ENCODE results near the gene PPP1R13B.

DNA sequence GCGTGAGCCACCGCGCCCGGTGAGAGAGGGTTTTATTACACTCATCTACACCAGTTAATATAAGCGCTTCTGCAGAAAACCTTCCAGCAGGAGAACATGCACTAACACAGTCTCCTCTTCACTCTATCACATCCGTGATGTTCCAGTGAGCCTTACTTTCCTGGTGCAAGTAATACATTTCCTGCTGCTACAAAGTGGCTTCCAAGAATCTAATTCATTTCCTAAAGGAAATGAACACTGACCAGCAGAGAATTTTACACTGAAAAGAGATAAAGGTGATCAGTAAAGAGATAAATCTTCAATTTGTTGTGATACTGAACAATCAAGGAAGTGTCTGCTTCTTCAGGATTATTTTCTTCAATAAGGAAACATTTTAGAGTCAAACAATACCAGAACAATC is 92.3 kb downstream of the PPP1R13B start:
- TF ChIP-seq, protein P1, sequence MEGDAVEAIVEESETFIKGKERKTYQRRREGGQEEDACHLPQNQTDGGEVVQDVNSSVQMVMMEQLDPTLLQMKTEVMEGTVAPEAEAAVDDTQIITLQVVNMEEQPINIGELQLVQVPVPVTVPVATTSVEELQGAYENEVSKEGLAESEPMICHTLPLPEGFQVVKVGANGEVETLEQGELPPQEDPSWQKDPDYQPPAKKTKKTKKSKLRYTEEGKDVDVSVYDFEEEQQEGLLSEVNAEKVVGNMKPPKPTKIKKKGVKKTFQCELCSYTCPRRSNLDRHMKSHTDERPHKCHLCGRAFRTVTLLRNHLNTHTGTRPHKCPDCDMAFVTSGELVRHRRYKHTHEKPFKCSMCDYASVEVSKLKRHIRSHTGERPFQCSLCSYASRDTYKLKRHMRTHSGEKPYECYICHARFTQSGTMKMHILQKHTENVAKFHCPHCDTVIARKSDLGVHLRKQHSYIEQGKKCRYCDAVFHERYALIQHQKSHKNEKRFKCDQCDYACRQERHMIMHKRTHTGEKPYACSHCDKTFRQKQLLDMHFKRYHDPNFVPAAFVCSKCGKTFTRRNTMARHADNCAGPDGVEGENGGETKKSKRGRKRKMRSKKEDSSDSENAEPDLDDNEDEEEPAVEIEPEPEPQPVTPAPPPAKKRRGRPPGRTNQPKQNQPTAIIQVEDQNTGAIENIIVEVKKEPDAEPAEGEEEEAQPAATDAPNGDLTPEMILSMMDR (IDR thresholded peaks at IDR 0.05; ENCODE audit: low read depth, low read length) = no peak
- TF ChIP-seq POLR2A (IDR thresholded peaks at IDR 0.05; ENCODE audit: extremely low read depth, insufficient read length) (no peak), MYC (IDR thresholded peaks at IDR 0.05; ENCODE audit: low read depth, low read length) (no peak)

All from NB4 (cell line).